A549 (cell line): Measurements from ENCODE around the gene CSNK1D. TPM values are rescaled to one million over a fixed set of nuclear protein-coding genes. Genes with fewer than 3 reads are reported as not detected.
"Not testable (repeated sequence)": the region's sequence is repeated elsewhere in the genome, so short reads cannot be mapped to it uniquely, and the experiment has no call there.

Experiments
- ATAC-seq, 2 experiments: fragments of 200-7000 bp in 1 of 2; fragments of >200 bp in 1 of 2; cut with Nextera tagmentation in 1 of 2; cut with Tn5 transposase in 1 of 2; 3 replicates each; pipeline versions ENCODE4 v1.8.0 to v1.9.1; 2018 to 2020; ENCODE audit warnings: mild to moderate bottlenecking in 1 of 2, moderate library complexity in 1 of 2
- CTCF ChIA-PET: fragments of 300-600 bp; sonication (Branson Sonifier 250); formaldehyde crosslinking; extraction: SDS; loops from one replicate; lab custom pipeline; 2021; ENCODE audit warnings: antibody characterized with exemption, inconsistent platforms; lab: Yijun Ruan, JAX
- POLR2A ChIA-PET: fragments of 350-600 bp; formaldehyde crosslinking; extraction: SDS; loops from one replicate; lab custom pipeline; 2021; ENCODE audit warnings: antibody characterized with exemption, inconsistent platforms; lab: Yijun Ruan, JAX
- DNase-seq, 2 experiments: peaks; one replicate each; pipeline versions ENCODE4 v3.0.0 to v3.0.0-alpha.2; 2011 to 2016; ENCODE audit warnings: low read depth in 1 of 2, low spot score in 1 of 2
- FAIRE-seq: peaks from 2 replicates; lab custom pipeline; 2011; peaks lifted over from hg19 to GRCh38; lab: Jason Lieb, UNC
- H3K27ac ChIP-seq, 2 experiments: fragments of >200 bp; sonication (Bioruptor Twin); formaldehyde crosslinking; 3 replicates each; pipeline ENCODE4 v1.5.1; 2016 to 2017
- H3K4me1 ChIP-seq: fragments of >200 bp; sonication (Bioruptor Twin); formaldehyde crosslinking; 3 replicates; pipeline ENCODE4 v1.6.1; 2016
- H3K4me2 ChIP-seq: fragments of >200 bp; sonication (Bioruptor Twin); formaldehyde crosslinking; 3 replicates; pipeline ENCODE4 v1.6.1; 2016
- H3K4me3 ChIP-seq: fragments of >200 bp; sonication (Bioruptor Twin); formaldehyde crosslinking; 3 replicates; pipeline ENCODE4 v1.5.1; 2016
- H3K9me3 ChIP-seq: fragments of >200 bp; sonication (Bioruptor Twin); formaldehyde crosslinking; 3 replicates; pipeline ENCODE4 v1.6.1; 2016
- ESRRA ChIP-seq: fragments of 150-350 bp; IDR thresholded peaks from 2 replicates; pipeline ENCODE4 v1.6.1; 2014; ENCODE audit warnings: mild to moderate bottlenecking, low read length, borderline replicate concordance
- FOSL2 ChIP-seq, 2 experiments: fragments of 450-650 bp in 1 of 2; fragments of >200 bp in 1 of 2; sonication (Bioruptor Twin) in 1 of 2; formaldehyde crosslinking; IDR thresholded peaks; 2 replicates each; pipeline versions ENCODE4 v1.5.0 to v1.6.1; 2016 to 2020; ENCODE audit warnings: mild to moderate bottlenecking in 1 of 2, moderate library complexity in 1 of 2
- HEYL ChIP-seq: fragments of 250-450 bp; sonication (Bioruptor Pico); IDR thresholded peaks from 2 replicates; pipeline ENCODE4 v1.8.0; 2021; ENCODE audit warnings: mild to moderate bottlenecking, moderate library complexity
- HOXB13 ChIP-seq: fragments of 250-450 bp; sonication (Bioruptor Pico); IDR thresholded peaks from 2 replicates; pipeline ENCODE4 v1.5.0; 2020; ENCODE audit warnings: low read depth, mild to moderate bottlenecking, moderate library complexity
- HOXB5 ChIP-seq: fragments of 250-450 bp; sonication (Bioruptor Pico); IDR thresholded peaks from 2 replicates; pipeline ENCODE4 v1.5.0; 2020; ENCODE audit warnings: mild to moderate bottlenecking, moderate library complexity
- JUN ChIP-seq, 2 experiments: fragments of >200 bp; sonication (Bioruptor Twin); formaldehyde crosslinking; IDR thresholded peaks; 2 replicates in 1 of 2; 3 replicates in 1 of 2; pipeline ENCODE4 v1.6.1; 2016 to 2017
- MAX ChIP-seq: IDR thresholded peaks from 2 replicates; pipeline ENCODE4 v1.6.1; 2012
- MAZ ChIP-seq: fragments of 150-350 bp; IDR thresholded peaks from 2 replicates; pipeline ENCODE4 v1.6.1; 2014; ENCODE audit warnings: antibody characterized with exemption, low read depth, low read length, borderline replicate concordance
- NR3C1 ChIP-seq: fragments of >200 bp; sonication (Bioruptor Twin); formaldehyde crosslinking; IDR thresholded peaks from 3 replicates; pipeline ENCODE4 v1.6.1; 2017
- POLR2AphosphoS2 ChIP-seq: conservative IDR thresholded peaks from 2 replicates; pipeline ENCODE4 v1.6.1; 2012; ENCODE audit warnings: low read length, improper control_type of control experiment, inconsistent platforms
- TP53 ChIP-seq: fragments of 250-450 bp; sonication (Bioruptor Pico); IDR thresholded peaks from 2 replicates; pipeline ENCODE4 v1.5.0; 2021; ENCODE audit warnings: mild to moderate bottlenecking, moderate library complexity
- ZC3H11A ChIP-seq: fragments of 450-650 bp; IDR thresholded peaks from 2 replicates; pipeline ENCODE4 v1.6.1; 2014; ENCODE audit warnings: antibody characterized with exemption, mild to moderate bottlenecking
- WGBS: methylation state at CpG from one replicate; pipeline ENCODE4 v1.1.6; 2017; ENCODE audit errors: missing lambda C conversion rate; 5-methylcytosine and 5-hydroxymethylcytosine counted together
- polyA plus RNA-seq, 4 experiments: library from polyadenylated mRNA; depleted of rRNA in 3 of 4; stranded (reverse); fragments of >200 nt; fragmentation: RNase III in 1 of 4; extraction: RNeasy Plus Mini Kit Qiagen cat#74134 plus additional on column Dnase treatment in 1 of 4; gene quantifications; 2 replicates in 3 of 4; 3 replicates in 1 of 4; pipeline ENCODE4 v1.2.3, GENCODE V29; 2011 to 2017
- TF ChIP-seq, protein P1 (sequence below): fragments of >200 bp; sonication (Bioruptor Twin); formaldehyde crosslinking; IDR thresholded peaks from 3 replicates; pipeline ENCODE4 v1.5.1; 2016

Gene CSNK1D
- polyA plus RNA-seq, 2 of the 4 experiments (the other 2 are of a cell fraction): 130 to 163 TPM

DNA sequence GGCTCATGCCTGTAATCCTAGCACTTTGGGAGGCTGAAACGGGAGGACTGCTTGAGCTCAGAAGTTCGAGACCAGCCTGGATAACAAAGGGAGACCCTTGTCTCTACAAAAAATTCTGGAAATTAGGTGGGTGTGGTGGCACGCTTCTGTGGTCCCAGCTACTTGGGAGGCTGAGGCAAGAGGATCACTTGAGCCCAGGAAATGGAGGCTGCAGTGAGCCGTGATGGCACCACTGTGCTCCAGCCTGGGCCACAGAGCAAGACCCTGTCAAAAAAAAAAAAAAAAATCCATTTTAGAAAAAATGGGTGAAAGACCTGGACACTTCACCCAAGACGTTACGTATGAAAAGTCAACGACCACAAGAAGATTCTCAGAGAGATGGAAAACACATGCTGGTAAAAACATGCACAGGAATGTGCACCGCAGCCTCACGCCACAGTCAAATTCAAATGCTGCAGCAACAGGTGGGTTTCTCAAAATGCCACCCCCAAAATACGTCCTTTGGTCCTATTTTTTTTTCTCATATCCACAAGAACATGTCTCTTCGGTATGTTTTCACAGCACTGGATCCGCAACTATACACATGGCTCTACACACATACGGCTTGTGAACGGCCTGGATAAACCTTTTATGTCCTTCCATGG lies 17.1 kb downstream of the CSNK1D start (continued):
- no peak for TF ChIP-seq HEYL (CRISPR knock-in tag)
- TF ChIP-seq, all 56 proteins: peak for 0

GRCh38 chr17:82255402-82255972 lies 18.0 kb downstream of the CSNK1D start:
- 91% methylated on average over 15 of the region's 15 CpGs for WGBS
- 0 out of 3 replicates have a peak, but pooled peaks cover 6% of the 10 kb centered on the region for H3K4me1 ChIP-seq
- ATAC-seq (no peak), FAIRE-seq (no peak), DNase-seq (no peak)
- H3K4me2 ChIP-seq: no peak overlapping the region
- TF ChIP-seq HOXB5 (CRISPR knock-in tag) (no peak), MAX (no peak), ZC3H11A (no peak), ESRRA (no peak), FOSL2 (IDR thresholded peaks at IDR 0.05) (no peak), FOSL2 (CRISPR knock-in tag; IDR thresholded peaks at IDR 0.05) (no peak)
- ChIA-PET CTCF (interaction anchor here (0.7 to 6.9 kb wide), 9 partner anchors 8 to 67 kb away, joined by 3 to 49 read pairs (median 5); no protein-coding TSS in a partner anchor), POLR2A (interaction anchor here (1.0 to 1.5 kb wide), 2 partner anchors 9 to 12 kb away, joined by 3 to 5 read pairs; no protein-coding TSS in a partner anchor)
- no peaks in the 10 kb centered on the region for H3K9me3 ChIP-seq
- H3K27ac ChIP-seq: no peak overlapping the region
- no peak overlapping the region for H3K4me3 ChIP-seq

- ChIA-PET CTCF (interaction anchor here (0.7 to 6.9 kb wide), 9 partner anchors 8 to 66 kb away, joined by 3 to 49 read pairs (median 5); no protein-coding TSS in a partner anchor), POLR2A (interaction anchor here (0.6 to 1.5 kb wide), 3 partner anchors 10 to 13 kb away, joined by 3 to 5 read pairs (median 3); no protein-coding TSS in a partner anchor)
- not testable (repeated sequence) for H3K4me3 ChIP-seq, H3K4me2 ChIP-seq, ATAC-seq, DNase-seq, H3K9me3 ChIP-seq, H3K4me1 ChIP-seq, FAIRE-seq, H3K27ac ChIP-seq
- 97% methylated on average over 27 of the region's 33 CpGs for WGBS
These were observed 18.8 kb downstream of the CSNK1D start for GRCh38 chr17:82254746-82255145.

- FAIRE-seq, H3K4me3 ChIP-seq, H3K27ac ChIP-seq, H3K9me3 ChIP-seq, H3K4me2 ChIP-seq, ATAC-seq, DNase-seq: not testable (repeated sequence)
- ChIA-PET CTCF (interaction anchor here (0.7 to 6.9 kb wide), 6 partner anchors 11 to 46 kb away, joined by 3 to 49 read pairs (median 8); no protein-coding TSS in a partner anchor), POLR2A (interaction anchor here (0.6 to 1.5 kb wide), 3 partner anchors 12 to 175 kb away, joined by 3 to 5 read pairs (median 5); no protein-coding TSS in a partner anchor)
- peaks cover 10% of the 10 kb centered on the region; the same call in 1 of the 3 replicates for H3K4me1 ChIP-seq
- 95% methylated on average over 34 of the region's 39 CpGs for WGBS
These were observed 19.4 kb downstream of the CSNK1D start for GRCh38 chr17:82254096-82254495.

DNA sequence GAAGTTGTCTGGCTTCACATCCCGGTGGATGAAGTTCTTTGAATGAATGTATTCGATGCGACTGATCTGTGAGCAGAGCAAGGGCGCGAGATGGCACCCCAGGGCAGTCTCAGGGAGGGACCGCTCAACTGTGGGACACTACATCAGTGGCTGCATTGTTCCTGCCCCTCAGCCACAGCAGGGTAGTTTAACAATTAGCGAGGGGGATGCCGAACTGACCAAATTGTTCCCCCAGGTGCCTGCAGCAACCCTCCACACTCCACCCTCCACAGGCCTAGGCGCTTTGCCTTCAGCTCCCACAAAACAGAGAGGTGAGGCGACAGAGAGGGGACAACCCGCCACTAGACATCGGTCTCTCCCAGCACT lies 20.3 kb downstream of the CSNK1D start:
- no peak for FAIRE-seq
- no peak for DNase-seq
- Histone ChIP-seq H3K4me2 (no peak overlapping the region), H3K4me1 (peaks cover 20% of the 10 kb centered on the region), H3K27ac (no peak overlapping the region), H3K9me3 (no peaks in the 10 kb centered on the region), H3K4me3 (no peak overlapping the region)
- CTCF ChIA-PET: interaction anchor here (1.0 to 6.9 kb wide), 4 partner anchors 10 to 69 kb away, joined by 3 to 49 read pairs (median 21); no protein-coding TSS in a partner anchor
- ATAC-seq: no peak
- WGBS: 96% methylated on average over 12 of the region's 12 CpGs
- POLR2A ChIA-PET: no interaction called here
- TF ChIP-seq TP53 (CRISPR knock-in tag) (no peak), POLR2AphosphoS2 (no peak), ZC3H11A (no peak), MAZ (no peak), HOXB13 (CRISPR knock-in tag) (no peak), NR3C1 (no peak), JUN (IDR thresholded peaks at IDR 0.05) (no peak)
- TF ChIP-seq, protein P1, sequence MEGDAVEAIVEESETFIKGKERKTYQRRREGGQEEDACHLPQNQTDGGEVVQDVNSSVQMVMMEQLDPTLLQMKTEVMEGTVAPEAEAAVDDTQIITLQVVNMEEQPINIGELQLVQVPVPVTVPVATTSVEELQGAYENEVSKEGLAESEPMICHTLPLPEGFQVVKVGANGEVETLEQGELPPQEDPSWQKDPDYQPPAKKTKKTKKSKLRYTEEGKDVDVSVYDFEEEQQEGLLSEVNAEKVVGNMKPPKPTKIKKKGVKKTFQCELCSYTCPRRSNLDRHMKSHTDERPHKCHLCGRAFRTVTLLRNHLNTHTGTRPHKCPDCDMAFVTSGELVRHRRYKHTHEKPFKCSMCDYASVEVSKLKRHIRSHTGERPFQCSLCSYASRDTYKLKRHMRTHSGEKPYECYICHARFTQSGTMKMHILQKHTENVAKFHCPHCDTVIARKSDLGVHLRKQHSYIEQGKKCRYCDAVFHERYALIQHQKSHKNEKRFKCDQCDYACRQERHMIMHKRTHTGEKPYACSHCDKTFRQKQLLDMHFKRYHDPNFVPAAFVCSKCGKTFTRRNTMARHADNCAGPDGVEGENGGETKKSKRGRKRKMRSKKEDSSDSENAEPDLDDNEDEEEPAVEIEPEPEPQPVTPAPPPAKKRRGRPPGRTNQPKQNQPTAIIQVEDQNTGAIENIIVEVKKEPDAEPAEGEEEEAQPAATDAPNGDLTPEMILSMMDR: no peak
